Activated T-helper 1 cell treated with Interleukin-2 at 50 U/mL for 16 hours (primary cell): ENCODE data around the gene MAGEB3.
"Not testable (repeated sequence)": the region's sequence is repeated elsewhere in the genome, so short reads cannot be mapped to it uniquely, and the experiment has no call there.

Experiments
- DNase-seq: peaks from one replicate; pipeline ENCODE4 v3.0.0-alpha.2; 2020; ENCODE audit warnings: low read depth

Gene MAGEB3, protein sequence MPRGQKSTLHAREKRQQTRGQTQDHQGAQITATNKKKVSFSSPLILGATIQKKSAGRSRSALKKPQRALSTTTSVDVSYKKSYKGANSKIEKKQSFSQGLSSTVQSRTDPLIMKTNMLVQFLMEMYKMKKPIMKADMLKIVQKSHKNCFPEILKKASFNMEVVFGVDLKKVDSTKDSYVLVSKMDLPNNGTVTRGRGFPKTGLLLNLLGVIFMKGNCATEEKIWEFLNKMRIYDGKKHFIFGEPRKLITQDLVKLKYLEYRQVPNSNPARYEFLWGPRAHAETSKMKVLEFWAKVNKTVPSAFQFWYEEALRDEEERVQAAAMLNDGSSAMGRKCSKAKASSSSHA

DNA sequence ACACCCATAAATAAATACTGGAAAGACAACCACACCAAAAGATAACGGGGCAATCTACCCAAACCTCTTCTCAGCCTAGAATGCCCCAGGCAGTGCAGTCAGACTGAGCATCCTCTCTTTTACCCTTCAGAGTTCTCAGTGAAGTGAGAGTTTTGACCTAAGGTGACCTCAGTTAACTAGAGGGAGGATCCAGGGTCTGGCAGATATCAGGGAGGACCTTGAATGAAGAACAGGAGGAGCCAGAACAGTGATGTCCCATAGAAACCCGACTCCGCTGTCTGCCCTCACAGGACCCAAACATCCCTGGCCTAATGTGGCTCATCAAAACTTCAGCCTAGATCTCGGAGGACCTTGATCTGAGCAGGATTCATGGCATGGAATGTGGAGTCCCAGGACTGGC is at the start of gene MAGEB3:
Gene MAGEB3, plus strand, starts transcription at position 263 of the 400 bp plus-strand sequence. CDS start 5,268 bp downstream, outside the sequence.
- no peak for DNase-seq

- DNase-seq = no peak
Observed at GRCh38 chrX:30181353-30181752, 49.1 kb upstream of the MAGEB3 start.

GRCh38 chrX:30183554-30183953 is 46.9 kb upstream of the MAGEB3 start:
- DNase-seq = no peak

- DNase-seq = no peak
Observed at GRCh38 chrX:30190426-30190825, 40.0 kb upstream of the MAGEB3 start.

GRCh38 chrX:30193910-30194309 is 36.5 kb upstream of the MAGEB3 start:
- not testable (repeated sequence) for DNase-seq

GRCh38 chrX:30196322-30196721 is 34.1 kb upstream of the MAGEB3 start:
- no peak for DNase-seq

GRCh38 chrX:30212172-30212571 is 18.3 kb upstream of the MAGEB3 start:
- no peak for DNase-seq

DNA sequence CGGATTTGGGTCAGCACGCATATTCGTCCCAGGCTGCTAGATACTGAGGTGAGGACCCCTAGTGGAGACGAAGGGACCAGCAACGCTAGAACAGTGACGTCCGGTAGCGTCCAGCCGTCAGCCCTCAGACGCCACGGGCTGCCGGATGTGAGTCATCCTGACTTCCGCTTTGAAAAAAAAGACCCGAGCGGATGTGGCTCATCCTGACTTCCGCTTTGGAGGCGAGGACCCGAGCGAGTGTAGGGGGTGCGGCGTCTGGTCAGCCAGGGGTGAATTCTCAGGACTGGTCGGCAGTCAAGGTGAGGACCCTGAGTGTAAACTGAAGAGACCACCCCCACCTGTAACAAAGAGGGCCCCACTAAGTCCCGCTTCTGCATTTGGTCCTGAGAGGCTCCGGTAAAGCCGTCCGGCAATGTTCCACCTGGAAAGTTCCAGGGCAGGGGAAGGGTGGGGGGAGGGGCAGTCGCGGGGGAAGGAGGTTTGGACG is 15.1 kb upstream of the MAGEB3 start, which contains the start of gene MAGEB2:
Gene MAGEB2, plus strand, starts transcription at position 207 of the 487 bp plus-strand sequence. CDS start 3,018 bp downstream, outside the sequence.
- no peak for DNase-seq

- DNase-seq = no peak
Observed at GRCh38 chrX:30217465-30217864, 13.0 kb upstream of the MAGEB3 start.

DNA sequence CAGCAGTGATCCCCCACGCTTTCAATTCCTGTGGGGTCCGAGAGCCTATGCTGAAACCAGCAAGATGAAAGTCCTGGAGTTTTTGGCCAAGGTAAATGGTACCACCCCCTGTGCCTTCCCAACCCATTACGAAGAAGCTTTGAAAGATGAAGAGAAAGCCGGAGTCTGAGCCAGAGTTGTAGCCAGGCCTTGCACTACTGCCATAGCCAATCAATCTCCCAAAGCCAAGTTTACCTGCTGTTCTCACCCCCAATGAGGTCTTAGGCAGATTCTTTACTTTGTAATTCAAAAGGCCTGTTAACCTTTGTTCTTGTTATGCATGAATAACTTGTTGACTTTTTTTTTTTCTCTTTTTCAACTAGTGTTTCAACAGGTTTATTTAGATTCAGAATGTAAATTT is 11.1 kb upstream of the MAGEB3 start:
- DNase-seq = no peak

GRCh38 chrX:30220661-30221060 is 9.8 kb upstream of the MAGEB3 start:
- no peak for DNase-seq

DNA sequence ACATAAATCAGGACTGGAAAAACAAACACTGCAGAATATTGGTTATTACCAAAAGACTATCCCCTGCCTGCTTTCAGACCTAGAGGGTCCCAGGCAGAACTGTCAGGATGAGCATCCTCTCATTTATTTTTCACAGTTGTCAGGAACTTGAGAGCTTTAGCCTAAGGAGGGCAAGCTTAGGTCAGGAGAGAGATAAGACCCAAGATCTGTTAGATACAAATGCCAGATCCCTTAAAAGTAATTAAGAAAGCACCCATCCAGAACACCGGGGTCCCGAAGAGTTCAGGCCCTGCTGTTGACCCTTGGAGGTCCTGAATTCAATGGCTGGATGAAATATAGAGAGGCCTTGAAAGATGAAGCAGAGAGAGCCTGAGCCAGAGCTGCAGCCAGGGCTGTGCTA is 5.9 kb upstream of the MAGEB3 start:
- no peak for DNase-seq

DNA sequence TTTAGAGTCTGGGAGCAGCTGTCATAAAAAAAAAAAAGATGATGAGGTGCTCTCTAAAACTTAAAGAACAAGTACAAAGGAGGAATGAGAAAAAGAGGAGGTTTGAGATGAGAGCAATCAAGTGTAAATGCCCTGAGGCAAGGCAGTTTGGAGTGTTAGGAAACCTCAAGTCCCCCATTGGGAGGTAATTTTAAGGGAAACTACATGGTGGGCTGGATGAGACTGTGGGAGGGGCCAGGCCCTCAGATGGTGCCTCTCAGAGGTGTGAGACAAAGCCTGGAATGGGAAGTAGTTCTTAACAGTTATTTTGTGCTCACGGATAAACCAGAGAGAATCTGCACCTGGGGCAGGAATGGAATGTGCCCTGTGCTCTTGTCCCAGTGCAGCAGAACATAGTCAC is 1.9 kb upstream of the MAGEB3 start:
- no peak for DNase-seq

- DNase-seq = no peak
Observed at GRCh38 chrX:30241724-30242415, 11.4 kb downstream of the MAGEB3 start, which contains the start of gene MAGEB4. Gene MAGEB4 (plus strand): TSS chrX:30242000. CDS start chrX:30242136, 136 bp downstream.

GRCh38 chrX:30246769-30247489 is 16.5 kb downstream of the MAGEB3 start, which contains the start of gene MAGEB1:
Gene MAGEB1 (plus strand): TSS chrX:30247146. CDS start chrX:30250494, 3,348 bp downstream.
- no peak for DNase-seq

- DNase-seq = no peak
Observed at GRCh38 chrX:30248854-30249253, 18.4 kb downstream of the MAGEB3 start.

DNA sequence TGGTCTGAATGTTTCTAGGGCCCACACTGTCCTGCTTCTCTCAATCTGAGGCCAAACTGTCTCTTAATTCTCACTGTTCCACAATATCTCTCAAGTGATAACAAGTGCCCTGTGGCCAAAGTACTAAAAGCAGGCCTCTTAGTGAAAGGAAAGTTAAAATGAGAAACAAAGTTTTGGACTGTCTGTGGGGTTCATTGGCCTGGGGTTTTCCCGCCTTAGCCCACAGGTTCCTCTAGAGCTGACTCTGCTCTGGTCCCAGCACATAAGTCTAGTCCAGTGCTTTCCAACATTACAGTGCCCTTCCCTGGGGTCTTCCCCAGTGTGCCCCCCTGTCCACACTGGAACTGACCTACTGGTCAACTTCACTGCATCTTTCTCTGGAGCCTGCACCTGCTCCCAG is 22.8 kb downstream of the MAGEB3 start:
- DNase-seq = no peak

DNA sequence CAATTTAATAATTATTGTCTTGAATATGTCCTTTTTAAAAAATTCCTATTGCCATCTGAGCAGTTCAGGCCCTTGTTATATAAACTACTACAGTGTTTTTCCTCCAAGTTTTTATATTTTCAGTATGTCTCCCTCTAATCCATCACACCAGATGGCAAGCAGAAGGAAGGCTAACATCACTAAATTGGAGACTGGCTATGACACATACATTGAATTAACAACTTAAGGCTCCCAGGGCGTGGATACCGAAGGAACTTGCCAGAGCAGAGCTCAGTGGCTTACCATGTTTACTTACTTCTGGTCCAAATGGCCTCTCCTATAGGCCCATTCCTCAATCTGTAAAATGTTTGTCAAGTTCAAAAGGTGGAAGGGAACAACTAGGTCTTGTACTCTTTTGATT is 29.5 kb downstream of the MAGEB3 start:
- no peak for DNase-seq

DNA sequence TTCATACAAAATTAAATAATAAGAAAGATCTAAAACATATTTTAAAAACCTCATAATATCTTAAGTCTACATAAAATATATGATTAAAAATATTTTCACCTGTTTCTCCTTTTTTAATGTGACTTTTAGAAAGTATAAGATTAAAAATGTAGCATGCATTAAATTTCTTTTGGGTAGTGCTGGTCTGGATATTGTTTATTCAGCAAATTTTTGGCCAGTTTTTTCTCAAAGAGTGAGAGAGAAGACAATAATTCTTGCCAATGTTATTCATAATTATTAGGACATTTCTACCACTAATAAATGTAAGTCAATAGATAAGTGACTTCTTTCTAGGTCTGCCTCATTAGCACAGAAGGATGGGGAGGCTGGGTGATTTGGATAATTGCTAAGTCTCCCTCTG is 30.6 kb downstream of the MAGEB3 start:
- no peak for DNase-seq

- no peak for DNase-seq
Observed at GRCh38 chrX:30262763-30263162, 32.3 kb downstream of the MAGEB3 start.

GRCh38 chrX:30270639-30271038 is 40.2 kb downstream of the MAGEB3 start:
- DNase-seq = no peak

DNA sequence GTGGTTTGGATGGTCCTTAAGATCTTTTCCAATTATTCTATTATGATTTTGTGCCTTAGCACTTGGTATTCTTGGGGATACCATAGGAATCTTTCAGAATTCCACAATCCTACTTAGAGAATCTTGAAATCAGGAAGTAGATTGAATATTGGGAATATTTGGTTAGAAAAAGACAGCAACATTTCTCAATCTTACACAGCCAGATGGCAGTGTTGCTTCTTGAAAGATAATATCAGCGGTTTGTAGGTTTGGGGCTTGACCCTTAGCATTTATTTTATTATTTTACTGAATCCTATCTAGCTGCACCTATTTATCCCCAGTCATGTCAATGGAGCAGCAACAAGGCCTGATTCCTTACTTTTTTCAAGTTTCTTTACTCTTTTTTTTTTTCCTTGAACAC is 45.0 kb downstream of the MAGEB3 start:
- no peak for DNase-seq
